Spinal cord (tissue), 10 donors: ENCODE data around the gene RIMS4. TPM values are rescaled to one million over a fixed set of nuclear protein-coding genes. Genes with fewer than 3 reads are reported as not detected.

Experiments
- DNase-seq, 6 donors: peaks; one replicate each; pipeline versions ENCODE4 v3.0.0 to v3.0.0-alpha.2; 2013 to 2015; ENCODE audit warnings: low spot score in 6 of 6, low read depth in 4 of 6
- H3K27ac ChIP-seq: one replicate; pipeline ENCODE4 v1.5.1; 2013; ENCODE audit warnings: low read depth, low read length, control low read depth
- H3K27me3 ChIP-seq: one replicate; pipeline ENCODE4 v1.6.1; 2013; ENCODE audit warnings: low read length; ENCODE audit not compliant: control insufficient read depth, insufficient read depth
- H3K36me3 ChIP-seq: one replicate; pipeline ENCODE4 v1.6.1; 2013; ENCODE audit warnings: low read length; ENCODE audit not compliant: control insufficient read depth, insufficient read depth
- H3K4me1 ChIP-seq: one replicate; pipeline ENCODE4 v1.6.1; 2013; ENCODE audit warnings: low read length; ENCODE audit not compliant: control insufficient read depth, insufficient read depth
- H3K4me3 ChIP-seq: one replicate; pipeline ENCODE4 v1.5.1; 2013; ENCODE audit warnings: low read depth, low read length, control low read depth
- H3K9me3 ChIP-seq: one replicate; pipeline ENCODE4 v1.6.1; 2013; ENCODE audit warnings: low read length; ENCODE audit not compliant: control insufficient read depth, insufficient read depth
- WGBS: methylation state at CpG from one replicate; pipeline ENCODE4 v1.1.5; 2013; ENCODE audit warnings: missing lambda C conversion rate; ENCODE audit not compliant: insufficient coverage; 5-methylcytosine and 5-hydroxymethylcytosine counted together
- polyA plus RNA-seq, 2 donors: library from polyadenylated mRNA; unstranded; fragments of 120-200 nt; gene quantifications; one replicate each; pipeline ENCODE4 v1.2.1, GENCODE V29; 2013; ENCODE audit not compliant: insufficient read length in 2 of 2
- total RNA-seq, 2 donors: library from RNA; depleted of rRNA in 1 of 2; stranded (reverse); fragments of 120-200 nt in 1 of 2; fragments of >200 nt in 1 of 2; gene quantifications; one replicate each; pipeline versions ENCODE4 v1.2.3 to v1.2.4, GENCODE V29; 2013 to 2014
- donor health status: healthy.

Gene RIMS4
- total and polyA plus RNA-seq, 4 donors, result 12.4 to 51.2 (median 37.7) TPM

DNA sequence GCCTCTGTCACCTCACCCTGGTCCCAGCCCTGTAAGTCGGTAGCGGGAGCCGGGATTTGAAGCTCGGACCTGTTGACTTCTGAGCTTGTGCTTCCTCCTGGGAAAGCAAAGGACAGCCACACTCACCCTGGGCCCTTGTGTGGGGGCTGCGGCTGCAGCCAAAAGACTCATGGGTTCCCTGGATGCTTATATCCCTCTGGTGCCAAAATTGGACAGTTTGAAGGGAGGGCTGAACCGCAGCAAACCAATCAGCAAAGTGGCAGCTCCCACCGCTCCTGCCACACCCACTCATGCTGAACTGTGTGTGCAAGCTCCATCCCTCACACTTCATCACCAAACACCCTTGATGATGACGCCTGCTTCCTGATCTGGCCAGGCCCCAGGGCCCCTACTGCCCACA, 99.1 kb downstream of the RIMS4 start:
- WGBS, result 89% methylated on average over 8 of the region's 8 CpGs
- H3K9me3 ChIP-seq, result no peaks in the 10 kb centered on the region

DNA sequence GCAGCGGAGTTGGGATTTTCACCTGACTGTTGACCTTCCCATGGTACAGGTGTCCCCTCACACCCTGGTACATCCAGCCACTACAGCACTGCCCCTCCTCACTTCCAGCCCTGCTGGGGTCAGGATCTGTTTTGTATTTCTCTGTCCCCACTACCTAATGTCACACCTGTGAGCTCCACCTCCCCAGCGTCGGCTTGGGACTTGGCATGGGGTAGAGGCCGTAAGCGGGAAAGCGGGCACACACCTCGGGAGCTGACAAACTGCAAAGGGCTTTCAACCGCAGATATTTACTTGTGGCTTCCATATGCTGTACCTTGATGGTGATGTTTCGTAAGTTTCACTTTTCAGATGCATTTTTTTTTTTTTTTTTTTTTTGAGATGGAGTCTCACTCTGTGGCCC, 100.5 kb downstream of the RIMS4 start:
- Histone ChIP-seq H3K4me3 (no peak overlapping the region), H3K9me3 (no peaks in the 10 kb centered on the region), H3K36me3 (peaks cover 3% of the 10 kb centered on the region), H3K27ac (no peak overlapping the region), H3K27me3 (no peaks in the 10 kb centered on the region), H3K4me1 (peaks cover 12% of the 10 kb centered on the region)
- 99% methylated on average over 8 of the region's 9 CpGs for WGBS
- no peak for DNase-seq

More for the DNA sequence above, 99.1 kb downstream of the RIMS4 start:
- no peak for DNase-seq
- H3K4me1 ChIP-seq, result peaks cover 18% of the 10 kb centered on the region
- H3K36me3 ChIP-seq, result peaks cover 3% of the 10 kb centered on the region
- no peaks in the 10 kb centered on the region for H3K27me3 ChIP-seq
- H3K4me3 ChIP-seq, result no peak overlapping the region
- no peak overlapping the region for H3K27ac ChIP-seq

DNA sequence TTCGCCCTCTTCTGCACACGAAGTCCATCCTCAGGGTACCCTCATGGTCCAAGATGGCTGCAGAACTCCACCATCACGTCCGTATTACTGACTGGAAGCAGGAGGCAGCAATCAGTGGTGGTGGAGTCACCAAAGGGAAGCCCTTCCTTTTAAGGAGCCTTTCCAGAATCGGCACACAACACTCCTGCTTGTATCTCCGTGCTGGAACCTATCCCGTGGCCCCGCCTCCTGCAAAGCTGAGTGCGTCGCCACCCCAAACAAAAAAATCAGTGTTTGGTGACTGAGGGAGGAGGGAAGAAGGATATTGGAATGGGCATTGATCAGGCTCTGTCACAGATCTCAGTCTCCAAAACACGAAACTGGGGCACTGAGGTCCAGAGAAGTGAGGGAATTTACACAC, 101.0 kb downstream of the RIMS4 start:
- WGBS, result 95% methylated on average over 9 of the region's 11 CpGs
- no peak for DNase-seq

DNA sequence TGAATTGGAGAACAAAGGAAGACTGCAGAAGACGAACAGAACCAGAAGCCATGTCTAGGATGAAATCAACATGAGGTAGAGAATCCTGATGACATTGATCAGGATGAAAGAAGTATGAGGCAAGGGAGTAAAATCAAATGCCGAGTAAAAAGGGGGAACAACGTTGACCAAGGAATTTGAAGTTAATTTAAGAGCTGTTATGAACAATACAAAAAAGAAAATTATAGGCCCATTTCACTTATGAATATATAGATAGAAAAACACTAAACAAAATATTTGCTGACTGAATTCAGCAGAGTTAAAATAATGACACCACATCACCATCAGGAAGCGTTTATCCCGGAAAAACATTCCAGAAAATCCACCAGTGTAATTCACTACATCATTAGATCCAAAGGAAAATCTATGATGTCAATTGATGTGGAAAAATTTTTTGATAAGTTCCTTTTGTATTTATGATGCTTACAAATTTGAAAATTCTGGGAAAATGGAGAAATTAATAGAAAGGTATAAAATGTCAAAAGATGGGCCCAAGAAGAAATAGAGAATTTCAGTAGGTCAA, 103.2 kb downstream of the RIMS4 start:
- no peaks in the 10 kb centered on the region for H3K36me3 ChIP-seq
- peaks cover 18% of the 10 kb centered on the region for H3K4me1 ChIP-seq
- no peak overlapping the region for H3K4me3 ChIP-seq
- WGBS, result 24% methylated on average over 1 of the region's 5 CpGs
- no peaks in the 10 kb centered on the region for H3K9me3 ChIP-seq
- no peaks in the 10 kb centered on the region for H3K27me3 ChIP-seq
- DNase-seq, result no peak
- H3K27ac ChIP-seq, result no peak overlapping the region

More for the DNA sequence above, 101.0 kb downstream of the RIMS4 start:
- H3K4me1 ChIP-seq, result peaks cover 8% of the 10 kb centered on the region
- no peak overlapping the region for H3K27ac ChIP-seq
- H3K27me3 ChIP-seq, result no peaks in the 10 kb centered on the region
- H3K4me3 ChIP-seq, result no peak overlapping the region
- no peaks in the 10 kb centered on the region for H3K9me3 ChIP-seq
- H3K36me3 ChIP-seq, result no peaks in the 10 kb centered on the region

DNA sequence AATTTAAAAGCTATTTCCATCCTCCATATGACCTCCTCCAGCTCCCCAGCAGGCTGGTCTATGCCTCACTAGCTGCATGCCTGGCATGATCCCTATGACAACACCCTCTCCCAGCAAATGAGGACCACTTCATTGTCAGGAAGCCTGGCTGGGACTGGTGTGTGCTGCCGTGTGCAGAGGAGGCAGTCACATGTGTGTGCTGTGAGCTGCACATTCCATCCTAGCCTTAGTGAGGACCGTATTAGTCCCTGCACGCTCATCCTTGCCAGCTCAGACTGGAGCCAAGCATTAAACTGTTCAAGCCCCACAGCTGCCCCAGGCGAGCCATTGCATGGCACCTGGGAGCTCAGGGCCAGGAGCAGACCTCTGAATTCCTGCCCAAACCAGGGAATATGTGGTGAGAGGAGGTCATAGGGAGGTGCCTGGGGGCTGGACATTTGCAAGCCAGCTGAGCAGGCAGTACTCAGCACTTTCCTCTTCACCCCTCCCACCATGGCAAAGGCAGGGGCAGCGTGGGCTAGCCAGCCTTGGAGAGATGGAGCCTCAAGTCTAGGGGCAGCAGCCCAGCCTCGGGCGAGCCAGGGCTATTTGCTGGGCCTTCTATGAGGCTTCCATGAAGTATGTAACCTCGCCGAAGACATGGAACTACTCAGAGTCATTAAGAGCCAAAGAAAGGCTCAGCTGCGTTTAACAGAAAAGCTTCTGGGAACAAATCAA, 103.9 kb downstream of the RIMS4 start:
- H3K9me3 ChIP-seq, result no peaks in the 10 kb centered on the region
- no peak overlapping the region for H3K4me3 ChIP-seq
- 34% methylated on average over 9 of the region's 10 CpGs for WGBS
- DNase-seq, result peak in 2 of 6 donors; percentile 31 to 84
- no peaks in the 10 kb centered on the region for H3K27me3 ChIP-seq
- no peaks in the 10 kb centered on the region for H3K36me3 ChIP-seq
- no peak overlapping the region for H3K27ac ChIP-seq
- H3K4me1 ChIP-seq, result peaks cover 22% of the 10 kb centered on the region

DNA sequence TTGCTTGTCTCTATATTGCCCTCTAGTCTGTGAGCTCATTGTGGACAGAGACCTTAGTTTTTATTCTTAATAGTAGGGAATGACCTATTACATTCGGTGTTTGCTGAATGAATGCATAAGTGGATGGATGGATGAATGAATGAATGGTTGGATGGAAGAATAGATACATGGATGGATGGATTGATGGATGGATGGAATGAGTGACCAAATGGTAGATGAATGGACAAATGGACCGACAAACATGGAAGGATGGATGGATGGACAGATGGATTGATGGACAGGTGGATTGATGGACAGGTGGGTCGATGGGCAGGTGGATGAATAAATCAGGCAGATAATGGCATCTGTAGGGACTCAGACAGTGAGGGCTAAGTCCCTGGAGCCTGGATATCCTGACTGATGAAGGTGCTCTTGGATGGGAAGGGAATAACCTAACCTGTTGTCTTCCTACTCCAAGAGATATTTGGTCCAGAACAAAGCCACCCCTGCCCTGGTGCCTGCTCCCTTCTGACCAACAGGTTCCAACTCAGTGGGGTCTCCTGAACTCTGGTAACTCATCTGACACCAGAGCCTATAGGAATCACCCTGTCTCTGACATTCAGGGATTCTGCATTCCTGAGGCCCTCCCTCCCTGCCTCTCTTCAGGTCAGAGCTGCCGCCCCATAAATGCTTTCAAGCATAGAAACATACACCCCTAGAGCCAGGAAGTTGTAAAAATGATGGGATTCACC, 104.8 kb downstream of the RIMS4 start:
- Histone ChIP-seq H3K36me3 (no peaks in the 10 kb centered on the region), H3K27ac (no peak overlapping the region), H3K27me3 (no peaks in the 10 kb centered on the region), H3K4me1 (peaks cover 24% of the 10 kb centered on the region), H3K4me3 (no peak overlapping the region), H3K9me3 (no peaks in the 10 kb centered on the region)
- DNase-seq, result no peak
- 72% methylated on average over 3 of the region's 4 CpGs for WGBS

DNA sequence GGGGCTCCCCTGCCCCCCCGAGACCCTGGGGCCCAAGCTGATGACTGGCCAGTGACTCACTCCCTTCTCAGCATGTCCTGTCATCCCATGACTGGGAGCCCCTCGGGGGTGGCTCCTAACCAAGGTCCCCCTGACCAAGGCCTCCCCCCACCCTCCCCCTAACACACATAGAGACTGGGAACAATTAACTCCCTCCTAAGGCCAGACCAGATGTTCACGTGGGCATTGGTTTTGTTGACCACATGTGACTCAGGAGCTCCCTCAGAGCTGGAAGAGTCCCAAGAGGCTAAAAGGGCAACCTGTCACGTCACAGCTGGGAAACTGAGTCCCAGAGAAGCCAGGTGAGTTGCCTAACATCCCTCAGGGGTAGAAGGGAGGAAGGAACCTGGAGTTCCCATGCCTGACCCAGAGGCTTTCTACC, 105.8 kb downstream of the RIMS4 start:
- 80% methylated on average over 4 of the region's 4 CpGs for WGBS
- no peaks in the 10 kb centered on the region for H3K9me3 ChIP-seq
- no peak for DNase-seq
- H3K27me3 ChIP-seq, result no peaks in the 10 kb centered on the region
- H3K36me3 ChIP-seq, result no peaks in the 10 kb centered on the region
- H3K27ac ChIP-seq, result no peak overlapping the region
- peaks cover 24% of the 10 kb centered on the region for H3K4me1 ChIP-seq
- no peak overlapping the region for H3K4me3 ChIP-seq

DNA sequence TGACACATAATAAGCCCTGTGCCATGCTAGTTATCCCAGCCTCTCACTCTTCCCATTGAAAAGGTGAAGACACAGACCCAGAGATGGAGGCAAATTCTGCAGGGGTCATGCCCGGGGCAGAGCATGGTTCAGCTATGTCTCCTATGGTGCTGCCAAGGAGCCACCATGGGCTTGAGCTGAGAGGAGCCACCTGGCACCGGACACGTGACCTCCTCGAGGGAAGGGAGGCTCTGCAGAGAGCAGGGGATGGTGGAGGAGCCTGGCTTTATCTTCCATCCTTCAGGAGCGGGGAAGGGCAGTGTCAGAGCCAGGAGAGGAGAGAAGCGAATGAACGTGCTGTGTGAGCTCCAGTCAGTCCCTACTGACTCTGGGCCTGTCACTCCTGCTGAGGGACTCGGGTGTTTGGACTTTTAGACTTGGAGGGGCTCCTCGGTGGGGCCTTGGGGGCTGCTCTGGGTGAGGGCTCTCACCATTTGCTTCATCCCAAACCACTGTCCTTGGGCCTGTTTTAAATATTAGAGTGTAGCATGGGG, 106.3 kb downstream of the RIMS4 start:
- no peak for DNase-seq
- WGBS, result 84% methylated on average over 9 of the region's 9 CpGs
- H3K9me3 ChIP-seq, result no peaks in the 10 kb centered on the region
- no peaks in the 10 kb centered on the region for H3K27me3 ChIP-seq
- no peak overlapping the region for H3K4me3 ChIP-seq
- no peaks in the 10 kb centered on the region for H3K36me3 ChIP-seq
- peaks cover 24% of the 10 kb centered on the region for H3K4me1 ChIP-seq
- no peak overlapping the region for H3K27ac ChIP-seq

DNA sequence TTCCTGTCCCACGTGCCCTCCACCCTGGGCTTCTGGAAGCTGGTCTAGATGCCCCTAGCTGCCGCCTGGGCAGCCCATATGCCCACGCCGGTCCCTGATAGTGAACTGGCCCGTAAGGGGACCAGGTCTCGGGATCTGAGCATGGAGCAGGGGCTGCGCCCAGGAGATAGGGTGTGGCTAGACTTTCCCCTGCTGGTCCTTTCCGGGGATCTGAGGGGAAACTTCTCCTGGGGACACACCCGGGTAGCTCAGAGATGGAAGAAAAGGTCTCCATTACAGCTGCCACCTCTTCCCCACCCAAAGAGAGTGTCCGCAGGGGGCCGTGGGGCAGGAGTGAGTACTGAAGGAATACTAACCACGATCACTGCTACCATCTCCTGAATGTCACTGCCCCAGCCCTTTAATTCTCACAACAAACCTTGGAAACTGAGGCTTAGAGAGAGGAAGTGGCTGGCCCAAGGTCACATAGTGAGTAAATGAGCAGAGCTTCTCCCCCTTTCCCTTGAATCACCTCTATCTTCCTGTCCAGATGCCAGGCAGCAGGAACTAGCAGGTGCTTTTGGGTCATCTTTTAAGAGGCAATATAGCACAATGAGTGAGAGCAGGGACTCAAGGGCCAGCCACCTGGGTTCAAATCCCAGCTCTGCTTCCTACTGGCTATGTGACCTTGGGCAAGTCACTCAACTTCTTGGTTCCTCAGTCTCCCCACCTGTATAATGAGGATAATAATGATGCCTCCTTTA, 107.0 kb downstream of the RIMS4 start:
- H3K4me3 ChIP-seq, result no peak overlapping the region
- no peak for DNase-seq
- WGBS, result 78% methylated on average over 8 of the region's 12 CpGs
- no peak overlapping the region for H3K27ac ChIP-seq
- no peaks in the 10 kb centered on the region for H3K36me3 ChIP-seq
- no peaks in the 10 kb centered on the region for H3K9me3 ChIP-seq
- H3K4me1 ChIP-seq, result peaks cover 24% of the 10 kb centered on the region
- no peaks in the 10 kb centered on the region for H3K27me3 ChIP-seq
